Renal cortical epithelial cell (primary cell): ENCODE data around the gene KDM4B. TPM values are rescaled to one million over a fixed set of nuclear protein-coding genes. Genes with fewer than 3 reads are reported as not detected.

Source experiments
- DNase-seq: peaks from one replicate; pipeline ENCODE4 v3.0.0-alpha.2; 2011; ENCODE audit warnings: low read depth
- total RNA-seq: library from RNA; depleted of rRNA; stranded (reverse); fragments of >200 nt; gene quantifications from 2 replicates; pipeline ENCODE4 v1.2.3, GENCODE V29; 2014

KDM4B gene
- total RNA-seq, 1 donor from 2014 or later = 47.0 TPM

- DNase-seq = no peak
Observed at GRCh38 chr19:4984438-4984990, 15.6 kb downstream of the KDM4B start.

- DNase-seq = no peak
Observed at GRCh38 chr19:4985551-4985991, 16.7 kb downstream of the KDM4B start.

- no peak for DNase-seq
Observed at GRCh38 chr19:4986056-4986455, 17.1 kb downstream of the KDM4B start.

- DNase-seq = no peak
Observed at GRCh38 chr19:4986471-4986891, 17.6 kb downstream of the KDM4B start.

GRCh38 chr19:4987256-4987655 lies 18.3 kb downstream of the KDM4B start:
- no peak for DNase-seq

GRCh38 chr19:4987692-4988370 lies 18.9 kb downstream of the KDM4B start:
- no peak for DNase-seq

GRCh38 chr19:4988770-4989251 lies 19.9 kb downstream of the KDM4B start:
- DNase-seq = peak; percentile 54

- DNase-seq = no peak
Observed at GRCh38 chr19:4990306-4990705, 21.4 kb downstream of the KDM4B start.

- no peak for DNase-seq
Observed at GRCh38 chr19:4991538-4991937, 22.6 kb downstream of the KDM4B start.

GRCh38 chr19:4991996-4992698 lies 23.2 kb downstream of the KDM4B start:
- no peak for DNase-seq

GRCh38 chr19:4993683-4994082 lies 24.8 kb downstream of the KDM4B start:
- DNase-seq = no peak

- DNase-seq = no peak
Observed at GRCh38 chr19:4996701-4997100, 27.8 kb downstream of the KDM4B start.

GRCh38 chr19:4997297-4997696 lies 28.4 kb downstream of the KDM4B start:
- DNase-seq = no peak

- DNase-seq = no peak
Observed at GRCh38 chr19:5000120-5000611, 31.3 kb downstream of the KDM4B start.

- no peak for DNase-seq
Observed at GRCh38 chr19:5001615-5002014, 32.7 kb downstream of the KDM4B start.

- DNase-seq = peak; percentile 55
Observed at GRCh38 chr19:5002143-5002542, 33.2 kb downstream of the KDM4B start.

- no peak for DNase-seq
Observed at GRCh38 chr19:5003781-5004180, 34.9 kb downstream of the KDM4B start.

- DNase-seq = no peak
Observed at GRCh38 chr19:5005096-5005495, 36.2 kb downstream of the KDM4B start.

GRCh38 chr19:5006201-5006600 lies 37.3 kb downstream of the KDM4B start:
- DNase-seq = no peak

- DNase-seq = no peak
Observed at GRCh38 chr19:5006821-5007220, 37.9 kb downstream of the KDM4B start.

- DNase-seq = no peak
Observed at GRCh38 chr19:5011476-5012238, 42.7 kb downstream of the KDM4B start.
